Hematopoietic multipotent progenitor cell treated with erythropoietin and hydrocortisone succinate and interleukin-3 and kit ligand, for 8 days (in vitro differentiated cells): ENCODE measurements around the gene CAPZA2.
"Not testable (repeated sequence)": the region's sequence is repeated elsewhere in the genome, so short reads cannot be mapped to it uniquely, and the experiment has no call there.

Experiments
- DNase-seq: peaks from one replicate; pipeline ENCODE4 v3.0.0-alpha.2; 2015

The CAPZA2 gene

DNA sequence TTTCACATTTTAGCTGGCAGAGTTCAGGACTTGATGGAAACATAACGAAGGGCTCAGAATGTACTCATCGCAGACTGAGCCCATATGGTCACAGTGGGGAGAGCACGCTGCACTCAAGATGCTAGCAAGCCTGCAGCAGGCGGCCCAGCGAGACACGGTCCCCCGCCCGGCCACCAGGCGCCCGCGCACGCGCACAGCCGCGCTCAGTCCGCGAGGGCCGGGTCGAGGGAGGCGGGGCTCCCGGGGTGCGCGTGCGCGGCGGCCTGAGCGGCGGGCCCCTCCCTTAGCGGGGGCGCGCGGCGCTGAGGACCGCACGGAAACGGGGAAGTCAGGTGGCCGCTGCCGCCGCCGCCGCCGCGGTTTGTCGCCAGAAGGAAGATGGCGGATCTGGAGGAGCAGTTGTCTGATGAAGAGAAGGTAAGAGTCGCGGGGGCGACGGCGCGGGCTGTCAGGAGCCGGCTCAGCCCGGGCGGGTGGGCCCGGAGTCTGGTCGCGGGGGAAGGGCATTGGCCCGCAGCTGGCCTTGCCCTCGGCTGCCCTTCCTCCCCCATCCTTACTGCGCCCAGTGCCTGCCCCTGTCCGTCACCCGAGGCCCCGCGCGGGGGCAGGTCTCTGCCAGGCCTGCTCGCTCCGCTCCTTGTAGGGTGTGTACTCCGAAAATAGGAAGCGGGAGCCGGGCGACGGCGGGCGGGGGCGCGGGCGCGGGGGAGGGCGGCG lies at the start of gene CAPZA2:
Gene CAPZA2 (plus strand): TSS at position 354 of the 717 bp plus-strand sequence. CDS start 25 bp downstream, at position 379.
- peak; percentile 92 for DNase-seq

DNA sequence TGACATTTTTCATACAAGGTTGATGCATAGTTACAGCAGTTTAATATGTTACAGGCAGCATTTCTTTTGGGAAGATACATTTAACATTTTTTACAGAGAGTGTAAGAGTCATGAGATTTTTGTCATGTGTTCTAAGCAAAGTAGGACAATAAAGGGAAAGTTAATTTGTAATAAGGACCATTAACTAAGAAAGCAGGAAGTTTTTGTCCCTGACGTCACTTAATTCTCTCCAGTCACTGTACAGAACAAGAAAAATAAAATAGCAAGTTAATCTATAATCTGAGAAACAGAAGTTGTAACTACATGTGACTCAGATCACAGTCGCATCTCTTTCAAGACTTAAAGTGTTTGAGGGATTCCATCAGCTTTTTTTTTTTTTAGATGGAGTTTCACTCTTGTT lies 49.5 kb upstream of the CAPZA2 start:
- no peak for DNase-seq

DNA sequence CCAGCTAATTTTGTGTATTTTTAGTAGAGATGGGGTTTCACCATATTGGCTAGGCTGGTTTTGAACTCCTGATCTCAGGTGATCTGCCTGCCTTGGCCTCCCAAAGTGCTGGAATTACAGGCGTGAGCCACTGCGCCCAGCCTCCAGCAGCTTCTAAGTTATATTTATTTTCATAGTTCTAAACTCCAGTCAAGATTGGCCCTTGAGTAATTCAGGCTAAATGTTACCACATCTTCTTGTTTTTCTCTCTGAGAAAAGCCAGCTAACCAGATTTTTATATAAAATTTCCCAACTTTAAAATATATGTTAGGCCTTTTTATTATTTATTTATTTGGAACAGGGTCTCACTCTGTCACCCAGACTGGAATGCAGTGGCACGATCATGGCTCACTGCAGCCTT lies 49.0 kb upstream of the CAPZA2 start:
- DNase-seq: not testable (repeated sequence)

DNA sequence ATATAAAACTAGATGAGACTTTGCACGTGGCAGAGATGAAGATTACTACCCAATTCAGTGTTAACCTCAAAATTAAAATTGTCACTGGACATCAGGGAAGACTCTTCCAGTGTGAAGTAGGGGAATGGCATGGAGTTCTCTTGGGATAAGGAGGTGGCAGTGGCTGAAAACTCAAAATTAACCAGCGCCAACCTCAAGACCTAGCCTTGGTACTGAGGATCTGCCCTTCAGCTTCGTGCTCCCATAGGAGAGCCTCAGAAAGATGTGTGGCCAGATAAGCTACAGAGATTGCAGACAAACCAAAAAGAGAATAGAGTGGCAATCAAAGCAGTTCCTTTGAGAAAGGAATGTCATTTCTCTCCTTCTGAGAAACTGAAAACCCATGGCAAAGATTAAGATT lies 47.3 kb upstream of the CAPZA2 start:
- DNase-seq: no peak

DNA sequence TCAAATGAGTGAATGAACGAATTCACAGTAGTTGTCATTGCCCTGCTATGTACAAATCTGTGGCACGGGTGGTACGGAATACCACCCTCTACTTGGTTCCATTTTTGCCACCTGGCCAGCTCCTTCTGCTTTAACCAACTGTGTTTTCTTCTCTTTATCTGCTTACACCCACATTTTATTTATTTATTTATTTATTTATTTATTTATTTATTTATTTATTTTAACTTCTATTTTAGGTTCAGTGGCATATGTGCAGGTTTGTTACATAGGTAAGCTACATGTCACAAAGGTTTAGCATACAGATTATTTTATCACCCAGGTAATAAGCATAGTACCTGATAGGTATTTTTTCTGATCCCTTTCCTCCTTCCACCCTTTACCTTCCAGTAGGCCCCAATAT lies 42.2 kb upstream of the CAPZA2 start:
- no peak for DNase-seq

DNA sequence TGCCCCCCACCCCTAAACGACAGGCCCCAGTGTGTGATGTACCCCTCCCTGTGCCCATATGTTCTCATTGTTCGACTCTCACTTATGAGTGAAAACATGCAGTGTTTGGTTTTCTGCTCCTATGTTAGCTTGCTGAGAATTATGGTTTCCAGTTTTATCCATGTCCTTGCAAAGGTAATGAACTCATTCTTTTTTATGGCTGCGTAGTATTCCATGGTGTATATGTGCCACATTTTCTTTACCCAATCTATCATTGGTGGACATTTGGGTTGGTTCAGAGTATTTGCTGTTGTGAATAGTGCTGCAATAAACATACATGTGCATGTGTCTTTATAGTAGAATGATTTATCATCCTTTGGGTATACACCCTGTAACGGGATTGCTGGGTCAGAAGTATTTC lies 40.7 kb upstream of the CAPZA2 start:
- DNase-seq: not testable (repeated sequence)

DNA sequence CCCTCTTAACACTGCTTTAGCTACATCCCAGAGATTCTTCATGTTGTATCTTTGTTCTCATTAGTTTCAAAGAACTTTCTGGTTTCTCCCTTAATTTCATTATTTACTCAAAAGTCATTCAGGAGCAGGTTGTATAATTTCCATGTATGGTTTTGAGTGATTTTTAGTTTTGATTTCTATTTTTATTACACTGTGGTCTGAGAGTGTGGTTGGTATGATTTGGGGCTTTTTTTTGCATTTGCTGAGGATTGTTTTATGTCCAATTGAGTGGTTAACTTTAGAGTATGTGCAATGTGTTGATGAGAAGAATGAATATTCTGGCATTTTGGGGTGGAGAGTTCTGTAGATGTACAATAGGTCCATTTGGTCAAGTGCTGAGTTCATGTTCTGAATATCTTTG lies 37.9 kb upstream of the CAPZA2 start:
- no peak for DNase-seq

DNA sequence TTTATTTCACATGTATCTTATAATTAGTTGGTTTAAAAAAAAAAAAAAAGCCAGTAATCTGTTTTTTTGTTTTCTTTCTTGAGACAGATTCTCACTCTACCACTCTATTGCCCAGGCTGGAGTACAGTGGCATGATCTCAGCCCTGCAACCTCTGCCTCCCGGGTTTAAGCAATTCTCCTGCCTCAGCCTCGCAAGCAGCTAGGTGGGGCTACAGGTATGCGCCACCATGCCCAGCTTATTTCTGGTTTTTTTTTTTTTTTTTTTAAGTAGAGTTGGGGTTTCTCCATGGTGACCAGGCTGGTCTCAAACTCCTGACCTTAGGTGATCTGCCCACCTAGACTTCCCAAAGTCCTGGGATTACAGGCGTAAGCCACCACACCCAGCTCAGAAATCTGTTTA lies 34.1 kb upstream of the CAPZA2 start:
- no peak for DNase-seq

DNA sequence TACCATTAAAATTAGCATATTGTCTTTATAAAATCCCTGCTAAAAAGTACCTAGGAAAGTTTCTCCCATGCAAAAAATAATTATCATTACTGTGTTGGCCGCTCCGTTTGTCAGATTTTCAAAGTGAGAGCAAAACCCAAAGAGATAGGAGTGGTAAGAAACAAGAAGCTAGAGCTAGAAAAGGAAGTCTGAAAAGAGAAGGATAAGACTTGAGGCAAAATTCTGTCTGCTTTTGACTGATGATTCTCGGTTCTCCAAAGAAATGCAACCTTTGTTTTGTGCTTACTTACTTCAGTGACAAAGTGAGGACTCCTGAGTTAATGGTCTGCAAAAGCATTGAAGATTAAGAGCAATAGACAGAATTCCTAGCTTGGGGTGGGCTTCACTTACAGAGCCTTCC lies 33.3 kb upstream of the CAPZA2 start:
- DNase-seq: no peak

DNA sequence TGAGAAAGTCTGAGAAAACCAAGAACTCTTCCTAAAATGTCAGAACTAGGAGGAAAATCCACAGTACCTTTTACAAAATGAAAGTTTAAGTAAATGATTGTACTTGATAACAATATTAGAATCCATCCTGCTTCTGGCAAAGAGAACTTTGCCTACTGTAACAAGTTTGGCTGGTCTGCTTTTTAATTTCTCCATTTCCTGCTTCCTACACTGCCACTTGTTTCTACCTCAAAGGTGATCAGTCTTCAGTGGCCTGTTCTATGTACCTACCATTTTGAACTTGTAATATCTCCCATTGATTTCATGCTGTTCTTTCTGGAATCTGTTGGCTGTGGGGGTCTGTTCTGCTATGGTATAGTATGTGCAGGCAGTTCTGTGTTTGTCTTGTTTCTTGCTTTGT lies 32.9 kb upstream of the CAPZA2 start:
- DNase-seq: no peak

DNA sequence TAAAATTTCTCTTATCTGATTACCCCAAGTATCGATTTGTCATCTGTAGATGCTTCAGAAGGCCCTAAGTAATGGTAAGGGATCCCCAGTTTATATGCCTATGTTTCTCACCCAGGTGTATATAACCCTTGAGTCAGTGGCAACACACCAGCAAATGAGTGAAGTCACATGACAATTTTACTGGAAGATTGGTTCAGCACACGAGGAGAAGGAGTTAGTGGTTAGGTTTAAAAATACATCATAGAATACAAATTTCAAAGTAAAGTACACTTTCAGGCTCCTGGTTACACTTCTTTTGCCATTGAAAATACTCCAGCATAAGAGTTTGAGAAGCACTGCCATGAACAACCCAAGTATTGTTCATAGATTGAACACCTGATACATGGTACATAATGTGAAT lies 29.7 kb upstream of the CAPZA2 start:
- DNase-seq: no peak

DNA sequence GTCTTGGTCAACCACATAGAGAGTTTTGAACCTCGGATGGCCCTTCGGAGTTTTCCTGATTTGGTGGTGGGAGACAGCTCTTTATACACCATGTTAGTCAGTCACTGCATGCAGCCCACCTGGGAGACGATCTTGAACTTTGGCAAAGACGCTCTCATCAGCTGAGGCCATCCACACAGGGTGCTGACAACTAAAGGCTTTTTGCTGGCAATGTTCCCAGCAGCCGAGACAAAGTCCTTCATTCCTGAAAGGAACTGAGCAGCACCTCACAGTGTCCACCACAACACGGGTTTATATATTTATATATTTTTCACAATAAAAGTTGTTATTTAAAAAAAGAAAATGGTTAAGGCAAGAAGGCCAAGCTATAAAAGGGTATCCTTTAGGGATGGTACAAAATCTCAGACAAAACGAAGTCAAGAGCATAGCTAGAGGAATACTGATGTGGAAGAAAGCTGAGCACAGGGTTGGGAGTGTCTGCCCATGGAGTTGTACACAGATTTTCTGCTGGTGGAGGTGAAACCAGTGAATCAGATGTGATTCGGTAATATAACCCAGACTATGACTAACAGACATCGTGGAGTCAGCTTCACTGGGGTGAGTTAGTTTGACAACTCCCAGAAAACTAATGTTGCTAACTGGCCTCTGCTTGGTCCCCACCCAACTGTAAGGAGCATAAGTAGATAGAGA lies 27.4 kb upstream of the CAPZA2 start:
- no peak for DNase-seq

DNA sequence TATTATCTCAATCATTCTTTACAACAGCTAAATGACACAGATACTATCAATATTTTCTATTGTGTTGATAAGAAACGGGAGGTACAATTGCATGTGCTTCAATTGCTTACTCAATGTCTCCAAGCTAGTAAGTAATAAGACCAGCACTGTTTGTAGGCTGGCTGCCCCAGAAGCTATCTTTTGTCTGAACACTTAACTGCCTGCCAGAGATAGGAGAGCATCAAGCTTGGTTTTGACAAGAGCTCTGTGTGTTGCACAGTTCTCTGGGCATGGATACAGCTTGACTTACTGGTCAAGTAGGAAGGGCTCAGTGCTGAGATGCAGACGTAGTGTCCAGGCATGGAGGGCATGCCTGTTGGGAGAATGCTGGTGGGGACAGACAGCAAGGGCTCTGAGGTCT lies 26.3 kb upstream of the CAPZA2 start:
- peak; percentile 13 for DNase-seq

DNA sequence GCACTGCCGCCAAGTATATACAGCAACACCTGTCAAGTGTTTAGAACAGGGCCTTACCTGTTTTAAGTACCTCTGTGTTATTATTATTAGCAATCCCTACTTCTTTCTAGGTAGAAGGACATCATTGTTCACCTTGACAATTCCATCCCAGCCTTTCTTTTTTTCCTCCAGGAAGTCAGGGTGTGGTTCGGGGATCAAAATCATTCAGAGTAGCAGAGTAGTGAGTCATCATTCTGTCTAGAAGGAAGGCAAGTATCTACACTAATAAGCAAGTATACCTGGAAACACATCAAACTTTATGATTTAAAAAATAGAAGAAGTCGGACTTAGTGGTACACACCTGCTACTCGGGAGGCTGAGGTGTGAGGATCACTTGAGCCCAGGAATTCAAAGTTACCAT lies 25.5 kb upstream of the CAPZA2 start:
- no peak for DNase-seq

DNA sequence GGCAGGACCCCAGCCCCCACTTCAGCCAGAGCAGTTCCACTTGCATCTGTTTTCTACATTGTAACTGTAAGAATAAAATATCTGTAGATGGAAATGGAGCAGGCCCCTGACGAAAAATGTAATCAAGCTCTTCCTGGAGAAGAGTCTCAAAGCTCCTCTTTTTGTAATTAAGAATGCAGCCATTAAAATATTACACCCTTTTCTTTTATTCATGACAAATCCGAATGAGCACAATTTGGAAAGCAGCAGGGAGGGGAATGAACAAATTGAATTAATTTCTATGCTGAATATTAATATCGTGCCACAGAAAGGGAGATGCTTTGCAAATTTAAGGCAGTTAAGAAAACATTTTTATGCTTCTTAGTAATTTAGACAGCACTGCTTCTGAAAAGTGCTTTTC lies 24.8 kb upstream of the CAPZA2 start:
- DNase-seq: no peak

DNA sequence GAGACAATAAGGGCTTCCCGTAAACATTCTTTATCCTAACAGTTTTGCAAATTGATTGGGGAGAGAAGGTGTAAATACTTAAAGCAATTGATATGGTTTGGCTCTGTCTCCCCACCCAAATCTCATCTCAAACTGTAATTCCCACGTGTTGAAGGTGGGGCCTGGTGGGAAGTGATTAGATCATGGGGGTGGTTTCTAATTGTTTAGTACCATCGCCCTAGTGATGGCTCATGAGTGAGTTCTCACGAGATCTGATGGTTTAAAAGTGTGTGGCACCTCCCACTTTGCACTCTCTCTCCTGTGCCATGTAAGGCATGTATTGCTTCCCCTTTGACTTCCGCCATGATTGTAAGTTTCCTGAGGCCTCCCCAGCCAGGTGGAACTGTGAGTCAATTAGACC lies 22.1 kb upstream of the CAPZA2 start:
- DNase-seq: no peak

DNA sequence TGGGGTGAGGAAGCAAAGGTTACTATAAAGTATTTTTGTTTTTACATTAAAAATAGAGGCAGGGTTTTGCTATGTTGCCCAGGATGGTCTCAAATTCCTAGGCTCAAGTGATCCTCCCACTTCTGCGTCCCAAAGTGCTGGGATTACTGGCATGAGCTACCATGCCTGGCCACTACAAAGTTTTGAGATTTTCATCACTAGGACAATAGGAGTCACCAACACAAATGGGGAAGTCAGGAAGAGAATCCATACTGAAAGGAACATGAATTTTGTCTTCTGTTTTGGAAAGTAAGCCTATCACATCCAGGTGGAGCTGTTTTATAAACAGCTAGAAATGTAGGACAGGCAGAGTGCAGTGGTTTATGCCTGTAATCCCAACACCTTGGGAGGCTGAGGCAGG lies 20.0 kb upstream of the CAPZA2 start:
- DNase-seq: no peak

DNA sequence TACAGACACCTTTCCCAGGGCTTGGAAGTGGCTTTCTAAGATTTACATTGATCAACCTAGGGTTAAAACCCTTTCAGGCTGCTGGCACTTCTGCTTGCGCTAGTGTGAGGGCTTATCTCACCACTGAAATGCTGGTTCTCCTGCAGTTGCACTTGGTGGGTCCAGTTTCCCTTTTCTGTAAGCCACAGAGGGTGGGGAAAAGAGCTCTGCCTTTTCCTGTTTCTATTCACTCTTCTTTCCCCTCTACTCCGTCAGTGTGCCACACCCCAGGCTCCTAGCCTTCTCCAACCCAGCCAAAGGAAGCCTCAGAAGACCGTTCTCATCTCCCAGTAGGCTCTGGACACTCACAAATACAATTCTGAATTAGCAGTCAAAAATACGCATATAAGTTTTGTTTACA lies 19.0 kb upstream of the CAPZA2 start:
- peak; percentile 56 for DNase-seq

DNA sequence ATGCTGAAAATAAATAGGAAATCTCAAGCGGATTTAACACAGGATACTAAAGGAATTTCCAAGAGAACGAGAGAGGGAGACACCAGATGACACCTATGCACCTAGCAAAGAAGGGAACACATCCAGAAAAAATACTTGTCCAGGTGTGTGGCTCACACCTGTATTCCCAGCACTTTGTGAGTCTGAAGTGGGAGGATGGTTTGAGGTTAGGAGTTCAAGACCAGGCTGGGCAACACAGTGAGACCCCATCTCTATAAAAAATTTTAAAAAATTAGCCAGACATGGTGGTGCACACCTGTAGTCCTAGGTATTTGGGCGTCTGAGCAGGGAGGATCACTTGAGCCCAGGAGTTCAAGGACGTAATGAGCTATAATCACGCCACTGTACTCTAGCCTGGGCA lies 11.2 kb upstream of the CAPZA2 start:
- DNase-seq: no peak

DNA sequence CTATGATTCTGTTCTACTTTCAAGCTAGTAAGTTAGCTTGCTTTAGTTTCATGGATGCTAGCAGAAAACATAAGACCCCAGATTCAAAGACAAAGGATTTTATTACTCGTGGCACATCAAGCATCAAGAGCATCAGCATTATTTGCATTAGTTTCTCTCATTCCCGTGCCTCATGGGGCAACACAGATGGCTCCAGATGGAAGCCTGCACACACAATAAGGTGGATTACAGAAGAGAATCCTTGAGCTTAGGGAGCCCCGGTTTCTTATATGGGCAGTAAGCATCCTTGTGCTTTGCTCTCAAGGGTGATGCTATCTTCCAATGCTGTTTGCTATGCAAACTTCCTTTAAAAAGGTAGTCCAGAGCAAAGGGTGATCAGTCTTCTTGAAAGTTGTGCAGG lies 10.7 kb upstream of the CAPZA2 start:
- DNase-seq: no peak

DNA sequence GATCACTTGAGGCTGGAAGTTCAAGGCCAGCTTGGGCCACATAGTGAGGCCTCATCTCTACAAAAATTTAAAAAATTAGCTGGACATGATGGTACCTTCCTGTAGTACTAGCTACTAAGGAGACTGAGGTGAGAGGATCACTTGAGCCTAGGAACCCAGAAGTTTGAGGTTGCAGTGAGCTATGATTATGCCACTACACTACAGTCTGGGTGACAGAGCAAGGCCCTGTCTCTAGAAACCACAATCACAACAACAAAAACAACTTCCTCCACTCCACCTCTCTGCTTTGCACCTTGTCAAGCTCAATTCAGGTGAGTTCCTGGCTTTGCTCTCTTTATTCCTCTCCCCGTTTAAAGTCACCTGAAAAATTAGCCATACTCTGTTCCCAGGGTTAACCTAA lies 8.3 kb upstream of the CAPZA2 start:
- no peak for DNase-seq

DNA sequence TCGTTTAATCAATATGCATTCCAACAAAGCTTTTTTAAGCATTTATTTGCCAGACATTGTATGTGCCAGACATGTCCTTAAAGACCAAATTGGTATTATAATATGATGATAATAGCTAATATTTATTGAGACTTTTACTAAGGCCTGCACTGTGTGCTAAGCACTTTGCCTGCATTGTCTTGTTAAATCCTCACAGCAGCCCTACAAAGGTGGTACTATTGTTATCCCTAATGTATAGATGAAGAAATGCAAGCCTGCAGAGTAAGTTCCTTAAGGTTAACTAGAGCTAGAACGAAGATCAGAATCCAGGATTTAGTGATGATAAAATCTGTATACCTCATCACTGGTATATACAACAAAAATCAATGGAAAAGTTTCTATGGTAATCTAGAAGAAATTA lies 5.3 kb upstream of the CAPZA2 start:
- no peak for DNase-seq

DNA sequence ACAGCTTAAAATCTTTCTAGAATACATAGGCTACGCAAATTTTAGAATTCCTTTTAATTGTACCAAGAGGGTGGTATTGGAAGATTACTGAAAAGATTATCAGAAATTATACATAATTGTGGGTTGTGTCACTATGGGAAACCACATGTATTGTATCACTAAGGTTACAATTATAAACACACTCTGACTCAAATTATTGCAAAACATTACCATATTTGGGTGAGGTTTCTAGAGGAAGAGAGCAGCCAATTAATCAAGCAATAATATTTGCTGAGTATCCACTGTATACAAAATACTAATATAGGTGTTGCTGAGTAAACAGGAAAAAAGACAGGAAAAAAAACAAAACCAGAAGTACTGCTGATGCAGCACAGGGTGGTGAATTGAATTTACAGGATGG lies 3.1 kb upstream of the CAPZA2 start:
- DNase-seq: no peak

DNA sequence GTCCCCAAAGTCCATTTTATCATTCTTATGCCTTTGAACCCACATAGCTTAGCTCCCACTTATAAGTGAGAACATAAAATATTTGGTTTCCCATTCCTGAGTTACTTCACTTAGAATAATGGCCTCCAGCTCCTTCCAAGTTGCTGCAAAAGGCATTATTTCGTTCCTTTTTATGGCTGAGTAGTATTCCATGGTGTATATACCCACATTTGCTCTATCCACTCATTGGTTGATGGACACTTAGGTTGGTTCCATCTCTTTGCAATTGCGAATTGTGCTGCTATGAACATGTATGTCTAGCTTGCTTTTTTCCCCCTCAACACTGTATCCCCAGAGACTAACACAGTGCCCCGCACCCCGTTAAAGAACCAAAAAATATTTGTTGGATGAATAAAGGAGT lies 670 bp upstream of the CAPZA2 start:
- no peak for DNase-seq
